ENCODE results near the gene ZSWIM7.
"Not testable (repeated sequence)": the region's sequence is repeated elsewhere in the genome, so short reads cannot be mapped to it uniquely, and the experiment has no call there.

The ZSWIM7 gene

GRCh38 chr17:15998031-15998562 lies 1.4 kb downstream of the ZSWIM7 start:
- DNase-seq: no peak

GRCh38 chr17:15996322-15996721 lies 3.2 kb downstream of the ZSWIM7 start:
- DNase-seq: no peak

GRCh38 chr17:15981646-15982580 lies 17.6 kb downstream of the ZSWIM7 start:
- DNase-seq: no peak

- DNase-seq: no peak
Measured at GRCh38 chr17:15981208-15981607, 18.3 kb downstream of the ZSWIM7 start.

- not testable (repeated sequence) for DNase-seq
Measured at GRCh38 chr17:15979013-15979412, 20.5 kb downstream of the ZSWIM7 start.

DNA sequence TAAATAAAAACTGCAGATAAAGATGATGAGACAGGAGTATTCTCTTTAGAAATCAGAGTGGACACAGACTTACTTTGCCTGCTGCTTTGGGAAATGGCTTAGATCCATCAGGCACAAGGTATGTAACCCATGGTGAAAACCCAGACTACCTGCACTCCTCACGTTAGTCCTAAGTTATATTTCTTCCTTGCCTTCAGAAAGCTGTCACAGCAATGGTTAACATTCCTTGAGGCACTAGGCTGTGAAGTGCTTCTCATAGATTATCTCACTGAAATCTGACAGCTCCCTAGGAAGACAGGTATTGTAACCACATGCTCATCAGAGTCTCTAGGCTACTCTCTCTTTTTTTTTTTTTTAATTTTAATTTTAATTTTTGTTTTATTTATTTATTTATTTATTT lies 20.9 kb downstream of the ZSWIM7 start:
- no peak for DNase-seq

DNA sequence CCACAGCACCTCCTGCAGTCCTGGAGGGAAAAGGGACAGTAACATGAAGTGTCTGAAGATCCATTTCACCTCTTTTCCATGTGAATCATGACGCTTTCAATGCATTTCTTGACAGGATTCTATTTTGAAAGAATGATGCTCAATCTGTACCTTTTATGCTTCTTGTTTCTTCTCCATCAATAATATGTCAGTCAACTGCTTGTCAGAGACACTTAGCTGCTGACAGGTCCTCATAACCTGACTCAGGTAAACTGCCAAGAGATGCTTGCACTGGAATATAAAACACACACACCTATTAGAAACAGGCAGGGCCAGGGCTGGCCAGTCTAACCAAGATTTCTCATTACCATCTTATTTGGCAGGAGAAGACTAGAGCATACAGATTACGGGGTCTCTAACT lies 21.6 kb downstream of the ZSWIM7 start:
- no peak for DNase-seq

GRCh38 chr17:15973834-15974233 lies 25.7 kb downstream of the ZSWIM7 start:
- no peak for DNase-seq

DNA sequence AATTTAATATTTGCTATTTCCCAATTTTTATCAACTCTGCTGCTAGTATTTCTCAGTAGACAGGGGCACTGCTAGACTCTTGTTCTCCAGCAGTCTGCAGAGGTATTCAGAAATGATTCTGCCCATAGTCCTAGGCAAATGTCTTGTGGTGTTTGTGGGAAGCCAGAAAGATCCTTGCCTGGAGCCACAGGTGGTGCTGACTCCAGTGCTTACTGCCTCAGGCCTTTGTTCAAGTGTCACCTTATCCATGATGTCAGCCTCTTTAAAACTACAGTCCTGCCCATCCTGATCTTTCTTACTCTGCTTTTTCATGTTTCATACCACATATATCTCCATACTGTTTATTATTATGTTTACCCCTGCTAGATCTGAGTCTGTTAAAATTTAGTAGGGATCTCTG lies 26.5 kb downstream of the ZSWIM7 start:
- DNase-seq: no peak

GRCh38 chr17:15972497-15972951 lies 27.0 kb downstream of the ZSWIM7 start:
- DNase-seq: no peak

DNA sequence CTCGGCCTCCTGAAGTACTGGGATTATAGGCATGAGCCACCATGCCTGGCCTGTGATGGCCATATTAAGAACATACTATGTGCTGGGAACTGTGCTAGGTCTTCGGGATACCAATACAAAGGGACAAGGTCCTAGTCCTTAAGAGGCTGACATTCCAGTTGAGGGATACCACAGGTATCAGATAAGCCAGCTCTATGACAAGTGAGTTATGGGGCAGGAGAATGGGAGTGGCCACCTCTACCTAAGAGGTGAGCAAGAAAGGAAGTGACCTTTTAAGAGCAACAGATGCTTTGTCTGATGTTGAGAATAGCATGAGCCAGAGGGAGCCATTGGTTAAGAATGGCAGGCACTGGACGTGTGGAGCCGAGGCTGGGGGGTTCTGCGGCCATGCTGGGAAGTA lies 27.6 kb downstream of the ZSWIM7 start:
- no peak for DNase-seq

DNA sequence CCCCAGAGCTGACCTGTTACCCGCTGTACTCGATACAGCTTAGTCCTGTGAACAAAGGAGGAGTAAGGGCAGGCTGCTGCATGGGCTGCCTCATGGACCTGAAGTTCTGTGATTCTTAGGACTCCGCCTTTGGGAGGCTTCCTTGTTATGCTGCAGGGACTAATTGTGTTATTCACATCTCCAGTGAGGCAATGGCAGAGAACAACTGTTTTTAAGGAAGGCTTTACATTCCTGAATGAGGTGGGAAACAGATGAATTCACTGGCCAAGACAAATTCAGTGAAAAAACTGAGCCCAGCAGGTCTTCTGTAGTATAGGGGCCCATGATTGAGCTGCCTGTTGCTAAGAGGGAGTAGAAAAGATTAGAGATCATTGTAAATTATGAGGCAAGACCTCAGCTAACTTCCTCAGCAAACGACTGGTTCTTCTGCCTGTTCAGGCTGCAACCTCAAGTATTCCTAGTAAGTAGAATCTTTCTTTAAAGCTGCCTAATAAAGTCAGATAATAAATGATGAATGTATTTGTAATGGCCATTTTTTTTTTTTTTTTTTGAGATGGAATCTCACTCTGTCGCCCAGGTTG lies 28.3 kb downstream of the ZSWIM7 start:
- DNase-seq: no peak

- no peak for DNase-seq
Measured at GRCh38 chr17:15970500-15970899, 29.0 kb downstream of the ZSWIM7 start.

- DNase-seq: no peak
Measured at GRCh38 chr17:15969463-15969862, 30.0 kb downstream of the ZSWIM7 start.

DNA sequence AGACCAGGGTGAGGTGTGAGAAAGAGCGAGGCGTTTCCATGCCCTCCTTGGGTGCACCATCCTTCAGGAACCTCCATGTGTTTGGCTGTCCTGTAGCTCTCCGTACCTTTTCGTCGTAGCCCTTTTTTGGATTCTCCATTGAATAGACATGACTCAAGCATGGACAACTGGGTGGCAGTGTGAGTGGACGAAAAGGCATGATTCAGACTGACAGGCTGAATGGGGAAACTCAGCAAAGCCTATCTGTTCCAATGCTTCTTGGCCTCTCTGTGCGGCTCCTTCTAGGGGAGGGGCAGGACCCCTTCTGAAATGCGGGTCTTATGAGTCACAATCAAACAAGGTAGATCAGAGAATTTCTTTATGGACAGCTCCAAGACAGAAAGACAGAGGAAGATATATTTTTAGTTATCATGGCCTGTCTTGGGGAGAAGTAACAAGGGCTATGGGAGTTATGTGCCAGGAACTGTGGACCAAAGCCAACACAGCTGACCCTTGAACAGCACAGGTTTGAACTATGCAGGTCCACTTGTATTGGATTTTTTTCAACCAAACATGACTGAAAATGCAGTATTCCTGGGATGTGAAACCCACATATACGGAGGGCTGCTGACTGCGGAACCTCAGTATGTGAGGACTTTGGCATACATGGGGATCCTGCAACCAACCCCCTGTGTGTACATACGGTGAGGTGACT lies 31.7 kb downstream of the ZSWIM7 start:
- no peak for DNase-seq

DNA sequence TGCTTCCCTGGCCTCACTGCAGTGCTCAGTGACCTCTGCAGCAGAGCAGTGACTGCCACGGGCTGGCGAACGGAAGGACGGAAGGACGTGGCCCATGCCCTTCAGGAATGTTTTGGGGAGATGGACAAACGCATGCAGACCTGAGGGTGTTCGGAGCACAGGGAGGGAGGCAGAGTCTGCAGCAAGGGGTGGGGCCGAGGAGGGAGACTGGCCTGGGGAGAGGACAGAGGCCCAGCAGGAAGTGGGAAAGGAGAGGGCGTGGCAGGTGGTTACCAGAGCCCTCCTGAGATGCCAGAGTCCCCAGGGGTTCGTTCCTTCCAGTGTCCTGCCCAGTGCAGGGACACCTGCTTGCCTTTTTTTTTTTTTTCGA lies 32.6 kb downstream of the ZSWIM7 start:
- DNase-seq: no peak

GRCh38 chr17:15966183-15966878 lies 33.2 kb downstream of the ZSWIM7 start:
- DNase-seq: no peak

- no peak for DNase-seq
Measured at GRCh38 chr17:15965528-15965927, 34.0 kb downstream of the ZSWIM7 start.

GRCh38 chr17:15963670-15964110 lies 35.8 kb downstream of the ZSWIM7 start:
- DNase-seq: no peak

DNA sequence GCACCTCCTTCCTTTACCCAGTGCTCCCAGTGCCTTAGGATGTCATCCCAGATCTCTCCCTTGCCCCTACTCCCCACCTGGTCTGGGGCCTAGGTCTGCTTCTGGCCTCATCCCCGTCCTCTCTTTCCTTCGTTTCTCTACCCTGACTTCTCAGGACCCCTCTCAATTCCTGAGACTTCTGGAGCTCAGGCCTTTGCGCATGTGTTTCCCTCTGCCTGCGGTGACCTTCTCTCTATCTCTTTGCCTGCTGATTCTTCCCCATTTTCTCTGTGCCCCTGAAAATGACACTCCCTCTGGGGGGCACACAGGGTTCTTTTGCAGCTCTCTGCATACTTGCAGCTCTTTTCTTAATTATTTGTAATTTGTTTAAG lies 41.0 kb downstream of the ZSWIM7 start:
- DNase-seq: peak; percentile 5

DNA sequence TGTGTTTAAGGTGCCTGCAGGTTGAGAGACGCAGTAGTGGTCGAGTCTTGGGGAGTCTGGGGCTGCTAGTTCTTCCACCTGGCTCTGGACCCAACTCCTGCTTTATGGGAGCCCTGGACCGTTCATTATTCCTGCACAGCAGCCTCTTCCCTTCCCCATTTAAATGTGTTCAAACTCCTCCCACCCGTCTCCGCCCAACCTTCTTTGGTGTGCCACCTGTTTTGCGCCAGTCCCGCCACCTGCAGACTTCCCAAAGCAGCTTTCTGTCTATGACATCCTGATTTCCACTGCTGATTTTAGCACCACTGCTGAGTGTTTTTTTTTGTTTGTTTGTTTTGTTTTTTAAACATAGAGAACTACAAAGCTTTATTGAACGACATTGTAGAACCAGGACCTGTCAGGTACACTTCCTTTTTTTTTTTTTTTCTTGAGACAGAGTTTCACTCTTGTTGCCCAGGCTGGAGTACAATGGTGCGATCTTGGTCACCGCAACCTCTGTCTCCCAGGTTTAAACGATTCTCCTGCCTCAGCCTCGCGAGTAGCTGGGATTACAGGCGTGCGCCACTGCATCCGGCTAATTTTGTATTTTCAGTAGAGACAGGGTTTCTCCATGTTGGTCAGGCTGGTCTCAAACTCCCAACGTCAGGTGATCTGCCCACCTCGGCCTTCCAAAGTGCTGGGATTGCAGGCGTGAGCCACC lies 41.7 kb downstream of the ZSWIM7 start:
- peak; percentile 15 for DNase-seq

- DNase-seq: no peak
Measured at GRCh38 chr17:15957206-15957605, 42.3 kb downstream of the ZSWIM7 start.
